Thymus (tissue), 11 donors: ENCODE results near the gene HSF2BP. TPM values are rescaled to one million over a fixed set of nuclear protein-coding genes. Genes with fewer than 3 reads are reported as not detected.

Source experiments
- DNase-seq, 9 donors: peaks; one replicate each; pipeline ENCODE4 v3.0.0-alpha.2; 2013; ENCODE audit warnings: low spot score in 9 of 9, low read depth in 6 of 9, missing footprints in 1 of 9
- H3K27ac ChIP-seq, 2 donors: one replicate each; pipeline ENCODE4 v1.5.1; 2013; ENCODE audit warnings: control low read depth in 1 of 2, low read depth in 1 of 2, low read length in 1 of 2, mild to moderate bottlenecking in 1 of 2, moderate library complexity in 1 of 2
- H3K27me3 ChIP-seq, 2 donors: one replicate each; pipeline ENCODE4 v1.5.1; 2013; ENCODE audit warnings: low read length in 1 of 2; ENCODE audit not compliant: control insufficient read depth in 2 of 2, insufficient read depth in 1 of 2
- H3K36me3 ChIP-seq, 2 donors: one replicate each; pipeline ENCODE4 v1.5.1; 2013; ENCODE audit warnings: low read length in 1 of 2, mild to moderate bottlenecking in 1 of 2, moderate library complexity in 1 of 2; ENCODE audit not compliant: control insufficient read depth in 2 of 2, insufficient read depth in 2 of 2
- H3K4me1 ChIP-seq, 2 donors: one replicate each; pipeline ENCODE4 v1.5.1; 2013; ENCODE audit warnings: low read length in 2 of 2; ENCODE audit not compliant: control insufficient read depth in 2 of 2, insufficient read depth in 2 of 2
- H3K4me3 ChIP-seq, 2 donors: one replicate each; pipeline ENCODE4 v1.5.1; 2013; ENCODE audit warnings: low read length in 2 of 2, control low read depth in 1 of 2, mild to moderate bottlenecking in 1 of 2
- H3K9me3 ChIP-seq, 2 donors: one replicate each; pipeline ENCODE4 v1.5.1; 2013; ENCODE audit warnings: low read length in 1 of 2, mild to moderate bottlenecking in 1 of 2; ENCODE audit not compliant: control insufficient read depth in 2 of 2, insufficient read depth in 1 of 2
- WGBS: extraction: QIAGEN DNeasy Blood & Tissue Kit; methylation state at CpG from one replicate; pipeline ENCODE4 v1.1.7; 2013; 5-methylcytosine and 5-hydroxymethylcytosine counted together
- polyA plus RNA-seq: library from polyadenylated mRNA; stranded (reverse); fragments of 200-250 nt; gene quantifications from one replicate; pipeline ENCODE4 v1.2.3, GENCODE V29; 2013
- total RNA-seq: library from RNA; stranded (reverse); fragments of 120-200 nt; gene quantifications from one replicate; pipeline ENCODE4 v1.2.4, GENCODE V29; 2013
- donor health status: healthy.

Gene HSF2BP
- total and polyA plus RNA-seq, 2 donors: 0.71 to 0.80 TPM

DNA sequence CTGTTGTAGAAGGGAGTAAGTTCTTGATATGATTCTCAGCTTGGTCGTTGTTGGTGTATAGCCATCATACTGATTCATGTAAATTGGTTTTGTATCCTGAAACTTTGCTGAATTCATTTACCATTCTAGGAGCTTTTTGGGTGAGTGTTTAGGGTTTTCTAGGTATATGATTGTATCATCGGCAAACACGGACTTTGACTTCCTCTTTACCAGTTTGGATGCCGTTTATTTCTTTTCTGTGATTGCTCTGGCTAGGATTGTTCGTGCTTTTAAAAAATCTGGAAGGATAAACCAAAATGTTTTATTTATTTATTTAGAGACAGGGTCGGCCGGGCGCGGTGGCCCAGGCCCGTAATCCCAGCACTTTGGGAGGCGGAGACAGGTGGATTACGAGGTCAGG lies 20.7 kb upstream of the HSF2BP start:
- 98% methylated on average over 12 of the region's 12 CpGs for WGBS
- H3K27ac ChIP-seq: no peak overlapping the region
- no peaks in the 10 kb centered on the region for H3K4me1 ChIP-seq
- H3K36me3 ChIP-seq: peaks cover 57 to 70% of the 10 kb centered on the region in 2 donors
- H3K27me3 ChIP-seq: no peaks in the 10 kb centered on the region
- no peaks in the 10 kb centered on the region for H3K9me3 ChIP-seq
- H3K4me3 ChIP-seq: no peak overlapping the region
- no peak for DNase-seq

DNA sequence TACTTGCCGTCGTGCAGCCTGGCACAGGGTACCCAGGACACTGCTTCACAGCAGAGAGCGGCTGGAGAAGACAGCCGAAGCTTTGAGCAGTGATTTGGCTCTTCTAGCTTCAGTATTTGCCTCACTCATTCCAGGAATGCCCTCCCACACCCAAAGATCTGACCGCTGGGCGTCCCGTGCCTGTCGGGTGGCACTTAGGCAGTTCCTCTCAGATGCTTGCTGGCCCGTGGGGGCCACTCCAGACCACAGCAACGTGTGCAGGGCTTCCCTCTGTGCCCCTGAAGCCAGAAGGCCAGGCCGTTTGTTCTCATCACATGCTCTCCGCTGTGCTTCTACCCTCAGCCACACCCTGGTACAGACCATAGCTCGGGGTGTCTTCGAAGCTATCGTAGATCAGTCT lies 17.1 kb upstream of the HSF2BP start:
- no peaks in the 10 kb centered on the region for H3K9me3 ChIP-seq
- 96% methylated on average over 15 of the region's 15 CpGs for WGBS
- H3K27ac ChIP-seq: no peak overlapping the region
- H3K27me3 ChIP-seq: no peaks in the 10 kb centered on the region
- H3K4me3 ChIP-seq: no peak overlapping the region
- H3K4me1 ChIP-seq: no peaks in the 10 kb centered on the region
- H3K36me3 ChIP-seq: peaks cover 44 to 73% of the 10 kb centered on the region in 2 donors
- no peak for DNase-seq

DNA sequence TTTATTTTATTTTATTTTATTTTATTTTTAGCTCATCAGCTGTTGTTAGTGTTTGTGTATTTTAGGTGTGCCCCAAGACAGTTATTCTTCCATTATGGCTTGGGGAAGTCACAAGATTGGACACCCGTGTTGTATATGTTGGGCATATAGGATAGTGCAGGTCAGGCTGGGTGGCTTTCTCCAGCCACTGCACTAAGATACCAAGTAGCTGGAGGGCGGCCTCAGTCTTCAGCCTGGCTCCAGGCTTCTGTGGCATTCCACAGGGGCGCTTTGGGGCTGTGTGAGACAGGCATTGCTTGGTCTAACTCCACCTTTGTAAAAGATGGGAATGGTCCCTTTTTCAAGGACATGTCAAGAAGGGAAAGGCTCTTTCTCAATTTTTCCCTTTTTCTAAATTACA lies 16.6 kb upstream of the HSF2BP start:
- DNase-seq: no peak
- no peak overlapping the region for H3K27ac ChIP-seq
- no peaks in the 10 kb centered on the region for H3K9me3 ChIP-seq
- WGBS: 97% methylated on average over 3 of the region's 3 CpGs
- no peaks in the 10 kb centered on the region for H3K27me3 ChIP-seq
- peaks cover 40 to 75% of the 10 kb centered on the region in 2 donors for H3K36me3 ChIP-seq
- H3K4me3 ChIP-seq: no peak overlapping the region
- no peaks in the 10 kb centered on the region for H3K4me1 ChIP-seq

DNA sequence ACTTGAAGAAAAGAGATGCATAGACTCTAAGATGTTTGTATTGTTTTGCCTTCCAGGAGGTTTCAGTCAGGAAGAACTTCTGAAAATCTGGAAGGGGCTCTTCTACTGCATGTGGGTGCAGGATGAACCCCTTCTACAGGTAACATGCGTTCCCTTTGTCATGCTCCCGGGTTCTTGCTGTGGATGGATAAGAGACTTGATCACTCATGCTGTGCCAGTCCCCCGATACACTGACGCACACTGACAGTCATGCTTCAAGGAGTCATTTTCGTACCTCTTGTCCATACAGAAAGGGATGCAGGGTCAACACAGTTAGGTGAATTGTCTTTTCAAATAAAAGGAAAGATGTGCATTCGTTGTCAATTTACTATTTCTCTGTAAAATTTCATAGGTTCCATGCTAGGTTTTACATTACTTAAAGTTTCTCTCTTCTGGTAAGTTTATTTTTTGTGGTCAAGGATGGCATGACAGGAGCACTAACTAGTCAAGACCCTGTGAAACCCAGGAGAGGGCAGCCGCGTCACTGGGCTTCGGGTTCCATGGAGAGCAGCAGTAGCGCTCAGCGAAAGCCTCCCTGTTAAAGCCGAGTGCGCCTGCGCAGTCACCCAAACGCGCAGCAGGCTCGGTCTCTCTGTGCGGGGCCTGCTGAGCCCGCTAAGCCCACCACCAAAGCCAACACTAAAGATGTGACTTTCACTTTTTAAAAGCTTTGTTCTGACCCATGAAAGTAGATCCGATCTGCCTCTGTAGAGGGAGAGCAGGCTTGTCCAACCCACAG lies 10.7 kb upstream of the HSF2BP start:
- Histone ChIP-seq H3K27me3 (no peaks in the 10 kb centered on the region), H3K4me3 (no peak overlapping the region), H3K4me1 (no peaks in the 10 kb centered on the region), H3K36me3 (peaks cover 32 to 71% of the 10 kb centered on the region in 2 donors), H3K27ac (no peak overlapping the region), H3K9me3 (no peaks in the 10 kb centered on the region)
- WGBS: 96% methylated on average over 20 of the region's 20 CpGs
- DNase-seq: no peak

DNA sequence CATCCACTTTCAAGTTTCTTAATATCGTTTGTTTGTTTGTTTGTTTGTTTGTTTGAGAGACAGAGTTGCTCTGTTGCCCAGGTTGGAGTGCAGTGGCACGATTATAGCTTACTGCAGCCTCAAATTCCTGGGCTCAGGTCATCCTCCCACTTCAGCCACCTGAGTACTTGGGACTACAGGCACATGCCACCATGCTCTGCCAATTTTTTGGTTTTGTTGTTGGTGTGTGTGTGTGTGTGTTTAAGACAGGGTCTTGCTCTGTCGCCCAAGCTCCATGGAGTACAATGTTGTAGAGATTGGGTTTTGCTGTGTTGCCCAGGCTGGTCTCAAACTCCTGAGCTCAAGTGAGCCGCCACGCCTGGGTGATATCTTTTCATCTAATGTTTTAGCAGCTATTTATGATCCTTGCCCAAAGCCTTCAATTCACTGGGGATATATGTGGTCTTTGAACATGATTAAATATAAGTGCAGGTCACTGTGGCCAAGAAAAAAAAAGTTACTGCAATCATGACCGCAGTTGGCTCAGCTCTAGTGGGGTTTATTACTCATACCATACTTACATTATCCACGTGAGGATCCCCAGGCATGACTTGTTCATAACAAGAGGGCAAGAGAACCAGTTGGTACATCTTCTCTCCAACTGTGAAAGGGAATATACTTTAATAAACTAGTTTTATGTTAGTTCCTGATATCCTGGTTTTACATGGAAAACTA lies 8.1 kb upstream of the HSF2BP start:
- 95% methylated on average over 7 of the region's 7 CpGs for WGBS
- no peaks in the 10 kb centered on the region for H3K27me3 ChIP-seq
- H3K9me3 ChIP-seq: no peaks in the 10 kb centered on the region
- no peaks in the 10 kb centered on the region for H3K4me1 ChIP-seq
- no peak overlapping the region for H3K27ac ChIP-seq
- no peak overlapping the region for H3K4me3 ChIP-seq
- H3K36me3 ChIP-seq: peaks cover 27 to 63% of the 10 kb centered on the region in 2 donors
- DNase-seq: no peak

DNA sequence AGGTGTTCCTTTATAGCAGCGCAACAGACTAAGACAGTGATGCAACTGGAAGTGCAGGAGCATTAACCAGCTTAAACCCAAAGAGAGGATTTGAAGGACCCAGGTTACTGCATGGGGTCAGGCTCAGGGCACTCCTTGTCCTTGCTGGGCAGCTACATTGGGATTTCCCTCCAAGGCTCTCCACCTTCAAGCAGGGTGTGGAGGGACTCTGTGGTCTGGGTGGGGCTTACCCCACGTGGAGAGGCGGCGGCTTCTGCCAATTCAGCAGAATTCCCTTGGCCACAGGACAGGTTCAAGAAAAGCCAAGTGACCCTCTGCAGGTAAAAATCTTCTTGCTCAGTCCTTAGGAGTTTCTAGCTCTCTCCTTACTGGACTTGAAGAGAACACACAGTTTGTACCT lies 6.6 kb upstream of the HSF2BP start:
- Histone ChIP-seq H3K9me3 (no peaks in the 10 kb centered on the region), H3K4me1 (peaks cover 0 to 9% of the 10 kb centered on the region in 2 donors), H3K27ac (no peak overlapping the region), H3K27me3 (no peaks in the 10 kb centered on the region), H3K36me3 (peaks cover 20 to 61% of the 10 kb centered on the region in 2 donors), H3K4me3 (no peak overlapping the region)
- DNase-seq: no peak
- WGBS: 97% methylated on average over 4 of the region's 4 CpGs

DNA sequence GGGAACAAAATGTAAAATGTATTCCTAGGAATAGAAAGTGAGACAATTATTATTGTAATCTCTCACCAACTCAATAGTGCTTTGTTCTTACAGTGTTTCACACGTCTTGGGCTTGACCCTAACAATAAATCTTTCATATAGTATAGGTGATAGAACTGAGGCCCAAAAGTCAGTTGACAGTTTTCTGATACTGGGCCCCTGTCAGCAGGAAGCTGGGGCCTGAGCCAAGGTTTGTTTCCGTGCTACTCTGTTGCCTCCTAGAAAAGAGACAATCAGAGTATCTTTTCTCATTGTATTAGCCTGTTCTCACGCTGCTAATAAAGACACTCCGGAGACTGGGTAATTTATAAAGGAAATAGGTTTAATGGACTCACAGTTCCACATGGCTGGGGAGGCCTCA lies 5.1 kb upstream of the HSF2BP start:
- Histone ChIP-seq H3K4me3 (no peak overlapping the region), H3K4me1 (peaks cover 0 to 14% of the 10 kb centered on the region in 2 donors), H3K27me3 (no peaks in the 10 kb centered on the region), H3K27ac (no peak overlapping the region), H3K36me3 (peaks cover 14 to 46% of the 10 kb centered on the region in 2 donors), H3K9me3 (no peaks in the 10 kb centered on the region)
- 65% methylated on average over 4 of the region's 4 CpGs for WGBS
- no peak for DNase-seq

DNA sequence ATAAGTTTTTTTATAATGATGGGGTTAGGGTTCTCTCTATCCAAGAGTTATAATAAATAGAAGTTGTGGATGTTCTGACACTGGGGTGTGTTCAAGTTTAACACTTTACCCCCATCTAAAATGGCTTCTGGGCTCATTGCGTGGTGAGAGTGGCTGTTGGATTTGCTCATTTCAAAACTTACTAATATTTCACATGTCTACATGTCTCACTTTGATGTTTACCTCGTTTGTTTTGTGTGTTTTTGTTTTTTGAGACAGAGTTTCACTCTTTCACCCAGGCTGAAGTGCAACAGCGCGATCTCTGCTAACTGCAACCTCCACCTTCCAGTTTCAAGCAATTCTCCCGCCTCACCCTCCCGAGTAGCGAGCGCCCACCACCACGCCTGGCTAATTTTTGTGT lies 3.7 kb upstream of the HSF2BP start:
- WGBS: 95% methylated on average over 9 of the region's 9 CpGs
- H3K36me3 ChIP-seq: peaks cover 14 to 43% of the 10 kb centered on the region in 2 donors
- no peak overlapping the region for H3K4me3 ChIP-seq
- no peak for DNase-seq
- no peaks in the 10 kb centered on the region for H3K9me3 ChIP-seq
- H3K27me3 ChIP-seq: no peaks in the 10 kb centered on the region
- H3K27ac ChIP-seq: no peak overlapping the region
- peaks cover 6 to 23% of the 10 kb centered on the region in 2 donors for H3K4me1 ChIP-seq

DNA sequence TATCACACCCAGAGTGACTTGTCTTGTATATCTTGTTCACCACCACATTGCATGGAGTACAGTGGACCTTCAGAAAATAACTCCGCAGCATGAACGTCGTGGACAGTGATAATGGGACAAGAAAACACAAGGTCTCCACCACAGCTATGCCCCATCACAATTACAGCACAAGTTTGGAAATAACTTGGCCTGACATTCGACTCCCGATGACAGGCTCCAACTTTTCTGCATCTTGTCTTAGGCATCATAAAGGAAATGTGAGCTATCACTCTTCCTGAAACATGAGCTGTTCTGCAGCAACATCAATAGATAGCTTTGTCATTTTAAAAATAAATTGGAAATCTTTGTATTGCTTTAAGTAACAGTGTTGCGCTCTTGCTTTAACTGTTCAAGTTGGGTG lies 3.0 kb upstream of the HSF2BP start:
- no peak for DNase-seq
- peaks cover 6 to 27% of the 10 kb centered on the region in 2 donors for H3K4me1 ChIP-seq
- 84% methylated on average over 6 of the region's 6 CpGs for WGBS
- H3K27ac ChIP-seq: no peak overlapping the region
- H3K4me3 ChIP-seq: no peak overlapping the region
- no peaks in the 10 kb centered on the region for H3K9me3 ChIP-seq
- peaks cover 13 to 42% of the 10 kb centered on the region in 2 donors for H3K36me3 ChIP-seq
- no peaks in the 10 kb centered on the region for H3K27me3 ChIP-seq
